IPS DF 4.7 (cell line): Measurements from ENCODE around the gene GAB2.
"Not testable (repeated sequence)": the region's sequence is repeated elsewhere in the genome, so short reads cannot be mapped to it uniquely, and the experiment has no call there.

Source experiments
- DNase-seq: peaks from one replicate; pipeline ENCODE4 v3.0.0-alpha.2; 2013; ENCODE audit warnings: low spot score; ENCODE audit errors: extremely low read depth

GAB2 gene

DNA sequence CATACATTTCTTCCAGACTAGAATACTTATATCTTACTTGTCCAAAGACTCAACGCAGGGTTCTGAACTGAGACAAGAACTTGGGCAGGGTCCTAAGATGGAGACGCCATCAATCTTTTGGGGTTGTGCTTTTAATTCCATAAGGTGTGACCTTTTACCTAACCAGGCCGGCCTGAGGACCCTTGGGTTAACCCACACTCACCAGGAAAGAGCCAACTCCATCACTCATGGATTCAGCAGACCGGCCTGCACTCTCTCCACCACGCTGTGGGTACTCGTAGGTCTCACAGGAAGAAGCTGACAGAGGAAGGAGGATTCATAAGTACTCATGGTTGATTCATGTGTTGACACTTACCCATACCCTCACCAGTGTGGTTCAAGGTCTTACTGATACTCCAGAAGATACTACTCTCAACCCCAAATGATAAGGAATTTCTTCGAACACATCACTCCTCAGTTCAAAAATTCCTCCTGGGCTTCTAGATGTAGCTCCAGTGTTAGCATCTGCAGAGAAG lies 192.7 kb downstream of the GAB2 start:
- DNase-seq, result no peak

DNA sequence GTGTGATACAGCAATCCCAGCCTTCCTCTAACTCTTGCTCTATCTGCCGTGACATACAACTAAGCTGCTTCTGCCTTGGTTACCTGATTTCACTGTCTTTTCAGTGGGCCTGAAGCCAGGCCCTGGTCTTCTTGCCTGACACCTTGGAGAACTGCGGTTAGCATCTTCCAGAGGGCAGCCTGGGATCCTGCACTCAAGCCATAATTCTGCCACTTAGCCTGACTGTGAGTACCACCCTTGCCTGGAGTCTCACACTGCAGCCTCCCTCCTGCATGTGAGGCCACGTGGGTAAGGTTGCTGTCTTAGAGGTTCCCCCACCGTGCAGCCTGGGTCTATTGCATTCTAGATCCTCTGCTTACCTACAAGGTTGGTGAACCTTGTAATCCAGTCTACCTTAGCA lies 193.1 kb downstream of the GAB2 start:
- DNase-seq, result no peak

DNA sequence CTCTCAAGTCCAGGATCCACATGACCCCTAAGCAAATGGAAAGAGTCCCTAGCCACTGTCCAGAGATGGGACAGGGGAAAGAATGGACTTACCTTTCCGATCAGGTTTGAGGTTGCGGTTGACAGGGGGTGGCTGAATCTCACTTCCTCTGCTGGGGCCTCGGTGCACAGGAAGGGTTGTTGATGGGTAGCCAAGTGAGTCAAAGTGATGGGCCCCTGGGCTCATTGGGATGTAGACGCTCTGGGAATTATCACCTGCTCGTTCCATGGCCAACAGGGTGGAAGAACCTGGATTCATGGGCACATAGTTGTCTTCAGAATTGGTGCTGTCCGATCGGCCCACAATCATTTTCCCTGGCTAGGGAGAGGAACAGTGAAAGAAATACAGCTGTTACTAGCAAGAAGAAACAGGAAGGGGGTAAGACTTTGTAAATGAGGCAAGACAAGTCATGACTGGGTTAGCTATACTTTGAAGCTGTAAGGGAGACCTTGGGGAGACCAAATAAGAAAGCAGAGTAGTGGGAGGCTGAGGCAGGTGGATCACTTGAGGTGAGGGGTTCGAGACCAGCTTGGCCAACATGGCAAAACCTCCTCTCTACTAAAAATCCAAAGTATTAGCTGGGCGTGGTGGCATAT lies 194.2 kb downstream of the GAB2 start:
- no peak for DNase-seq

DNA sequence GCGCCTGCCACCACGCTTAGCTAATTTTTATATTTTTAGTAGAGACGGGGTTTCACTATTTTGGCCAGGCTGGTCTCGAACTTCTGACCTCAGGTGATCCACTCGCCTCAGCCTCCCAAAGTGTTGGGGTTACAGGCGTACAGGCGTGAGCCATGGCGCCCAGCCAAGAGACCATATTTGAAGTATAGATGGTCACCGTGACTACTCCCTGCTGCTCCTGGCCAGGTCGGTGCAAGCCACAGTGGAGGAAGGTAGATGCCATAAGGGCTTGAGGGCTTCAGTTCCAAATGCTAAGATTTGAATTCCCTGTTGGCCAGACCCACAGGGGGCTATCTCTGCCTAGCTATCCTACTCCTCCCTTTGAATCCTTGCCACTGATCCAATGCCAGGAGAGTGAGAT lies 194.9 kb downstream of the GAB2 start:
- DNase-seq, result not testable (repeated sequence)

DNA sequence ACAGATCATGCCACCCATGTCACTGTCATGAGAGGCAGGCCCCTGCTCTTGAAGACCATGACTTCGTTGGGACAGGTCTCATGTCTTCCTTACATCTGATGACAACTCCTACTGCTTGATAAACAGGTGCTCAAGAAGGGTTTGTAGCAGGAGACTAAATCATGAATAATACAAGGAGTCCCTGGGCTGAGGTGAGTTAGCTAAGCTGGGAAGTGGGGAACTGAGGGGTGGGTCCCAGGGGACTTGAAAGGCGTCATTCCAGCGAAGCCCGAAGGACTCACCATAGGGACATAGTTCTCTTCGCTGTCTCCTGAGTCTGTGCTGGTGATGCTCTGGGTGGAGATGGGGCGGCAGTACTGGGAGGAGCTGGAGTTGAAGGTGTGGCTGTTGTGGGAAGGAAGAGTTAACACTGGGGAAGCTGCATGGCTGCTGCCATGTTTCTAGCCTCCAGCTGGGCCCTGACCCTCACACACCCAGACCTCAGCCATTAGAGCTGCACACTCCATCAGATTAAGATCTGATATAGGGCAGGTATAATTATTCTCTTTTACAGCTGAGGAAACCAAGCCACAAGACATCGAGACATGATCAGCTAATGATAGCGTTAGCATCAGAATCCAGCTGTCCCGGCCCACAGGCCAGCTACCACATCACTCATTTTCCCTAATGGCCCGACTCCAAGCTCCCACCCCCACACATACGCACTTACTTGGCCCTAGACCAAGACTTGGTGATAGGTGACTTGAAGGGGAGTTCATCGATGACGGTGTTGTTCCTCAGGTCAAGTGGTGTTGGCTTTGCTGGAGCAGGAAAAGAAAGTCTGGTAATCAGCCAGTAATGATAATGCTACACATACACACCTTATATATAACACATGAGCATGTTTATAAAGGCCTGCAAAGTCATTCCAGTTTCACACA lies 196.0 kb downstream of the GAB2 start:
- no peak for DNase-seq

DNA sequence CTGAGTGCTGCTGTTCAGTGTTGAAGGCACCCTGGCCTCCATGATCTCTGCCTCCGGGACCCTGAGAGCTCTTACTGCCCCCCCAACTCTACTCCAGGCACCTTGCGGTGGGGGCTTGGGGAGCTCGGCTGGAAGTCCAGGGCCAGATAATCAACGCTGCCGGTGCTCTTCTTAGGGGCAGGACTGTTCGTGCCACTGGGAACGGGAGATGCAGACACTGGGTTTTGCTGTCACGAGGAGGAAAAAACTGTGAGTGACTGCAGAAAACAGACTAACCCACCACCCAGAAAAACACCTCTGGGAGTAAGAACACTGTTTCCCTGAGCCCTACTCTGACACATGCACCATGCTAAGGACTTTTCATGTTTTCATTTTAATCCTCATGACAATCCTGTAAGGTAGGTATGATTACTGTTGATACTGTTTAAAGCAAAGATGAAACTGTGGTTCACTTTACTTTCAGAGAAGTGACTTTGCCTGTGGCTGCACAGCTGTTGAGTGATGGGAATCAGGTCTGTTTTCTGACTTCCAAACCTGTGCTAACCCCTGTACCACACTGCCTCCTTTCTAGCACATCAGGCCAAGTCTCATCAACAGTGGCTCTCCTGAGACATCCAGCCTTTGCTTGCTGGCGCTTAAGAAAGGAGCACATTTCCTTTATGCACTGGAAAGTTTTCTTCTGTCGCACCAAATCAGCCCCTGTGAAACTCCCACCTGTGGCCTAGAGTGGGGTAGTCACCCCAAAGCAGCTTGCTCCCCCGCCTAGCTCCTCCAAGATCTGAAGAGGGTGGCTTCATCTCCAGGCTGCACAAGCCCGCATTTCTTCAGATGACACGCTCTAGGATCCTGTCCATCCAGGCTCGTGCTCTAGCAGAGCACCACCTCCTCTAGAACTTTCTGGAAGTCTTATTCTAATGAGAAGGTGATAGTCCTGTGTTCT lies 197.1 kb downstream of the GAB2 start:
- DNase-seq, result no peak

DNA sequence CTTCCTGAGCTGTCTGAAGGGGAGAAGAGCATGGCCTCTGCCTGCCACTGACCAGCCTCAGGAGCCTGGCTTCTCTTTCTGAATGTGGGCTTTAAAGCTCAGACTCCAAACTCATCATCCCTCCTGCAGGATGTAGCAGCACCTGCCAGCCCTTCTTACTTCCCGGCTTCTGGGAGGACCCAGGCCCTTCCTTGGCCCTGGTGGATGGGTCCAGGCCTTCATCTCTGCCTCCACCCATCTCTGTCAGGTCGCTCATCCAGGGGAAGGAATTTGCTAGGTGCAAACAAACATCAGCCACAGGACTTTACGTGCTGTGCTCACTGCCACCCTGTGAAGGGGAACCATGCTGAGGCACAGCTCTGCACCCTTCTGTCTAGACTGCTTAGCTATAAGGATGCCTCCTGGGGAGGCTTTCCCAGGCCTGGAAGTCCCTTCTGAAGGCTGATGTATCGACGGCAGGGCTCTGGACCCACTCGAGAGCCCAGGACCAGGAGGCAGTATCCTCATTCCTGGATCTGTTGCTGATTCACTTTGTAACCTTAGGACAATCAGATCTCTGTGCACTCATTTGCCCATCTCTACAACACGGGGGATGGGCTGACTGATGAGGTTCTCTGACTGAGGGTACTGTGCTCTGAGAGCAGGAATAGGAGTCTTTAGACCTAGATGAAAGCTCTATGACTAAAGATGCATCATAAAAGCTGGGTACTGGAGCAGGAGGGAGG lies 198.0 kb downstream of the GAB2 start:
- no peak for DNase-seq

DNA sequence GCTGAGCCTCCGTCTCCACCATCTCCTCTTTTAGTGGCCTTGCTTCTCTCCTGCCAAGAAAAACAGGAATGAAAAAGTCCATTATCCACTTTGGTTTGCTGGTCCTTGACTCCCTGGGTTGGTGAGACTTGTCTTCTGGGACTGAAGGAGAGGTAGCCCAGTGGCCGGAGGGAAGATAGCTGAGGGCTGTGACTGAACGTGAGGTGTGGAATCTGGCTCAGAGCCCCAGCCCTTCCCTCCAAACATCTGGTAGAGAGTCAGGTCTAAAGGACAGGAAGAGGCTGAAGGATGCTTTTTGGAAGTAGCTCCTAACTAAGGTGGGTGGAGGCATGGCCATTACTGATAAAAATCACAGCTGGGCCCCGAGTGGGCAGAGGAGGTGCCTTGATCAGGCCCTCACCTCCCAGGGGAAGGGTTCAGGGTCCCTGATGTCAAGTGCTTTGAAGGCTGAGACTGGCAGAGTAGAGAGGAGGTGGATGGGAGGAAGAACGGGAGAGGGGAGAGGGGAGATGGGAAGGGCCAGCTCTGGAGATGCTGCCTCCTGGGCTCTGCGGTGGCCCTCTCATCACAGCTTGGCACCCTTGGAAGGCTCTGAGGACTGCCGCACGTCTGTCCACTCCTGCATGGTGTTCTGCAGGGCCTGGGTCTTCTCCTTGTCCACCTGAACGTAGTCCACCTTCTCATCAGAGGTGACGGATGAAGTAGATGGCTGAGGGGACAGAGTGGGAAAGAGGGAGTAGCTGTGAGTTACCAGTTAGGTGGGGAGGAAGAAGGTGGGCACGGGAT lies 198.7 kb downstream of the GAB2 start:
- no peak for DNase-seq

DNA sequence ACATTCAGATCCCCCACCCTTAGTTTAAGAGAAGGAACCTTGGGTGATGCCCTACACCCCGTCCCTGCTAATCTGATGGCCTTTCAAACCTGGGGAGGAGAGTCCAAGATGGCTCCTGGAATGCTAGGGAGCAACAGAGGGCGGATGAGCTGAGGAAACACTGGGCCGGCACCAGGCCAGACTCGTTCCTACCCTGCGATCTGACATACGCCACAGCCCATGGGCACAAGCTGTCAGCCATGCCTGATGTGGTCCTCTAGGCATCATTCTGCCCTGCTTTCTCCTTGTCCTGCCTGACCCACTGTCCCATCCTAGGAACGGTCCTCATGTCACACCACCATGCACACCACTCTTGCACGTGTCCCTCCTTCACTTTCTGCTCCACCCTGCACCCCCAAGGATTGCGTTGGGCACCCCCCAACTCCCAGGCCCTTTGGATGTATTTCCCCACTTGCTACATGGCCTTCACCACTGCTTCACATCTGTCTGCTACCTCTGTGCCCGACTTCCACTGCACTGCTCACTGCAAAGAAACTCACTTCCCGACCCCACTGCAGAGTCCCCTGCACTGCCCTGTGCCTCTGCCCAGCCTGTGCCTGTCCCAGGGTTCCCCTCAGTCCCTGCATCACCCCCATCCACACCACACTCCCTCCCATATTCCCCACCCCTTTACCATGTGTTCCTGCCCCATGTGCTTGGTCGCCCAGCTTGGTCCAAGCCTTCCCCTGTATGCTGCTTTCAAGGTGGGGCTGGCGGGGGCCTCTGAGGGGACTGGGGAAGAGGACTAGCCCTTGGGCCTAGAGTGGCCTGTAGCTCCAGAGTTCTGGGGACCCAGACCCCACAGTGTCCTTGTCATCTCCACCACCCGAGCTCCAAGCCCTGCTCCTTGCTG lies 199.7 kb downstream of the GAB2 start:
- DNase-seq, result no peak

DNA sequence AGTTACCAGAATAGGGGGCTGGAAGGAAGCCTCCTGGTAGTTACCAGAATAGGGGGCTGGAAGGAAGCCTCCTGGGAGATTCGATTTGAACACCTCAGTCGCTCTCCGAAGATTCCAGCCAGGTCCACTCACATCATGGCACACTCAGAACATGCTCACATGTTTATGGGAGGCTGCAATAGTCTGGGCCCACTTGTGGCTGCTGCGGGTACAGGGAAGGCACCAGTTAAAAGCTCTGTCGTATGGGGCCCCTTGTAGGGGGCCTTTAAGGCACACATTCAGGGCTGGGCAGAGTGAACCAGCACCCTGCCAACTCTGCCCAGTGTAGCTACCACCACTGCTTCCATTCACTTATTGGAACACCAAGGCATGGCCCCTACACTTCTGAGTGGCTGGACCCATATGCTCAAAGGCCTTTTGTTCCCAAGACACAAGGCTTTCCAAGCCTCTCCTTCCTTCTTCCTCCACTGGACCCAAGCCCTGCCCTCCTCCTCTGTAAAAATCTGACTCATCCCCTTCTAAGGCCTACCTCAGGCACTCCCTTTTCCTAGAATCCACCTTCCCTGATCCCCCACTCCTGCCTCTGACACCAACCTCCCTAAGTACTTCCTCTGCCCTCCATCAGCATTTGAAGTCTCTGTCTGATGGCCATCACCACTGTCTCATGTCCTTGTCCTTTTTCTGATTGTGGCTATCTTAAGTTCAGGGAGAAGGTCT lies 200.9 kb downstream of the GAB2 start:
- DNase-seq, result no peak

DNA sequence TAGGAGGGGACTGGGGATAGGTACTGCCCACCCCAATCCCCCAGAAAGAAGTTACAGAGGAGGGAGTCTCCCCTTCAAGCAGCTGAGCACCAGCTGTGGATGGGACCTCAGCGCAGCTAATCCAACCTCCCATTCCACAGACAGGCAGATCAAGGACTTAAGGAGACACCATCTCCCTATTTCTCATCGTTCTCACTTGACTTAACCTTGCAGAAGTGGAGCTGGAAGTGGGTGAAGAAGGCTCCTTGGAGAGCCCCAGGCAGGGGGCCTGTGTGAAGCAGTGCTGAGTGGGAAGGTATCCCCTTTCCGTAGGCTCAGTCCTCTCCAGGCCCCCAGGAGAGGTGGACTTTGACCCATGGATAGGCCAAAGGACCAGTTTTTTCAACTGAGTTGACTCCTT lies 201.6 kb downstream of the GAB2 start:
- DNase-seq, result no peak

DNA sequence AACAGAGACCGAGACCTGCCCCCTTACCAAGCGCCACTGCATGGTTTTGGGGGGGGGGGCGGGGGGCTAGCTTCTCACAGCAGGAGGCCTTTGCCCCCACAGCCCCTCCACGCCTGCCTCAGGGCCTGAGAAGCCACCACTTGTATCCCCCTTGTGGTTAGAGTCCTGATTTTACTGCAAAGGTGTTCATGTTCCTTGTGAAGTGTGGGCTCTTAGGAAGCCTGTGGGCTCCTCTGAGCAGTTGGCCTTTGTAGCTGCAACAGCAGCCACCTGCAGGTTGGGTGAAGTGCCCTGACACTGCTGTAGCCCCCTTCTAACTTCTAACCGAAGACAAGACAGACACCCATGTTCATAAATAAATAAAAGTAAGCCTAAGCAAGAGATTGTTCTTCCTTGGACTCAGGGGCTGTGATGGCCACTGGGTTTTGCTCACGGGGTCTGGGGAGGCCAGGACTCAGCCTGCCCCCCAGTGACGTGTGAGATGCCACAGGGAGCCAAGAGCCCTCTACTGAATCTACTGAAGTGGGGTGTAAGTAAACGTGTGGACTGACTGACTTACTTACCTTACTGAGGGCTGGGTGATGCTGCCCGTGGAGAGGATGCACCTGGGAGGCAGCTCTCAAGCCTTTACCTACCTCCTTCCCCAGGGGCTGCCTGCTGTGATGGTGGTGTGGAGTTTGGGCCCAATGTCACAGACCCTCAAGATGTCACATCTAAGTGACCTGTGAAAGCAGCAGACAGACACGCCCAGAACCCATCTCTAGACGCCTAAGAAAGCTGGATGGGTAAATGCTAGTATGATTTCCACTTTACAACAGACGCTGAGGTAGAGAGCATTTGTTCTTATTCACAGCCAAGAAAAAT lies 203.1 kb downstream of the GAB2 start:
- no peak for DNase-seq

DNA sequence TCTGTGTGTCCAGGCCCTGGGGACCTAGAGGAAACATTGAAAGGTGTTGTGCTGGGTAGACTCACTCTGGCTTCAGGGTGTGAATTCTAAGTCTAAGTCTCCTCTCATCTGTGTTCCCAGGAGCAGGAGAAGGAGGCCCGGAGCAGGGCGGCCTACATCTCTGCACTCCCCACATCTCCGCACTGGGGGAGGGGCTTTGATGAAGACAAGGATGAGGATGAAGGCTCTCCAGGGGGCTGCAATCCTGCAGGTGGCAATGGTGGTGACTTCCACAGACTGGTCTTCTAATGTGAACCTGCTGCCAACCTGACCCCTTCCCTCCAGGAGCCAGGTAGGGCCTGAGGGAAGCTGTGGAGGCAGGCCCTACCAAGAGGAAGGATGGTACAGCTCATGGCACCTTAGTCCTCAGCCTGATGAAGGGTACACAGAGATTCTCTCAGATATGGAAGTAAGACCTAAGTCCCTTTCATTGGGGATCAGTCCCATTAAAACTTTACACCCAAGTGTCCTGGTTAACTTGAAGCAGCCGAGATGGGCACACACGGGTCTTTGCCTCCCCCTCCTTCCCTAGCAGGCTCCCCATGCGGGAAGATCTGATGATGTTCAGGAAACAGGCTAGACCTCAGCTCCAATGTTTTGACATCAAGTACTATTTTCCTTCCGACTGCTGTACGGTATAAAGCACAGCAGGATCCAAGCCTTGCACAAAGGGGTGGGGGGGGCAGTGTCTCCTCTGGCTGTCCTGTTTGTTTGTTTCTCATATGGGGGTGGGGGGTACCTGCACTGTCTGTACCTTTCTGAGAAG lies 203.9 kb downstream of the GAB2 start:
- DNase-seq, result no peak

DNA sequence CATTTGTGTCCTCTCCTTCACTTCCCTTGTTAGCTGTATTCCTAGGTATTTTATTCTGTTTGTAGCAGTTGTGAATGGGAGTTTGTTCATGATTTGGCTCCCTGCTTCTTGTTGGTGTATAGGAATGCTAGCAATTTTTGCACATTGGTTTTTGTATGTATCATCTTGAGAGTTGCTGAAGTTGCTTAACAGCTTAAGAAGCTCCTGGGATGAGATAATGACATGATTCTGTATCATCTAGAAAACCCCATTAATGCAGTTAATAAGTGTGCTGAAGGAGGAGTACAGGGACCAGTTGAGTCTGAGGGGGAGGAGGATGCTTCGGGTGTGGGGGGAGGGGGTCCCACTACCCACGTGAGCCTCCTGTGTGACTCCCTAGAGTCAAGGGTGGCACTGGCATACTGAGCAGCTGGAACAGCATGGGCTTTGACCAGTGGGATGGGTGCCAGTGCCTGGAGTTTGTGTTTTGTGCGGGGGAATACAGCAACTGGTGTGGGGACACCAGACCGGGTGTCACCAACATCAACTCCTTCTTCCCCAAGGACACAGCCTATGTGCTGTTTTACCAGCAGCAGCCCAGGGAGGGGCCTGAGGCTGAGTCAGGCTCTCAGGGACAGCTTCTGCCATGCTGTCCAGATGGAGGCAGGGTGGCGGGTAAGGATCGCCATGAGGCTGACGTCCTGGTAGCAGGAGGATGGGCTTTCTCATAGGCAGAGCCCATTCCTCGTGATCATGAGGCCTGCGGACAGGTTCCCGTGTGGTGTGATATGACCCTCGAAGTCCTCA lies 204.8 kb downstream of the GAB2 start:
- DNase-seq, result no peak

DNA sequence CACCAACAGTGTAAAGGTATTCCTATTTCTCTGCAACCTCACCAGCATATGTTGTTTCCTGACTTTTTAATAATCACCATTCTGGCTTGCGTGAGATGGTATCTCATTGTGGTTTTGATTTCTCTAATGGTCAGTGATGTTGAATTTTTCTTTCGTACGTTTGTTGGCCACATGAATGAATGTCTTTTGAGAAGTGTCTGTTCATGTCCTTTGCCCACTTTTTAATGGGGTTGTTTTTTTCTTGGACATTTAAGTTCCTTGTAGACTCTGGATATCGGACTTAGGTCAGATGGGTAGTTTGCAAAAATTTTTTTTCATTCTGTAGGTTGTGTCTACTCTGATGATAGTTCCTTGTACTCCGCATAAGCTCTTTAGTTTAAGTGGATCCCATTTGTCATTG lies 206.1 kb downstream of the GAB2 start:
- DNase-seq, result no peak
